GM18858 (cell line): Measurements from ENCODE around the gene CCR1.

ENCODE experiments used
- ATAC-seq: cut with Tn5 transposase; IDR thresholded peaks from one replicate; pipeline ENCODE4 v1.9.1; 2021; ENCODE audit not compliant: unreplicated experiment

The CCR1 gene

DNA sequence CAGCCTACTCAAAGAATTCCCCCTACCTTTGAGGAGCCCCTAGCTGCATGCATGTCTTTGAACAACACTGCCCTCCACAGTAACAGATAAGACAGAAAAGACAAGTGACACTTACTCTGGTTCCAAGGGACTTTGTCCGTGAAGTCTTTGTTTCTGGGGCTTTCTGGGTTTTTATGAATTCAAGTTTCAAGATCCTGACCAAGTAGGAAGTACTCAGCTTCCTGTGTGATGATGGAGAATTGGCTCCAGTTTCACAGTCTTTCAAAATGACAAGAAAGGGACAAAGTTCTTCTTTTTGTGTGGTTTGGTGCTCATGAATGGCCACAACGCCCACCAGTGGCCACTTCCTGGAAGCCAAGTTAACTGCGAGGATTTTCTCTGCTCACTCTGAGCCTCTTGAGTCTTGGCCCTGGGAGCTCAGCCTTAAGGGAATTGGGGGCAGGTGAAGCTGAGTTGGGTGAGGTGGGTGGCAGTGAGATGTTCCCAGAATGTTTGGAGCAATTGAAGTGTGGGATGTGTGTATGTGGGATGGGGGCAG is at the start of gene CCR1:
TSS of gene CCR1 (minus strand) at position 147 of the 538 bp plus-strand sequence. CDS start 4,000 bp downstream, outside the sequence.
- ATAC-seq: peak; percentile 52

DNA sequence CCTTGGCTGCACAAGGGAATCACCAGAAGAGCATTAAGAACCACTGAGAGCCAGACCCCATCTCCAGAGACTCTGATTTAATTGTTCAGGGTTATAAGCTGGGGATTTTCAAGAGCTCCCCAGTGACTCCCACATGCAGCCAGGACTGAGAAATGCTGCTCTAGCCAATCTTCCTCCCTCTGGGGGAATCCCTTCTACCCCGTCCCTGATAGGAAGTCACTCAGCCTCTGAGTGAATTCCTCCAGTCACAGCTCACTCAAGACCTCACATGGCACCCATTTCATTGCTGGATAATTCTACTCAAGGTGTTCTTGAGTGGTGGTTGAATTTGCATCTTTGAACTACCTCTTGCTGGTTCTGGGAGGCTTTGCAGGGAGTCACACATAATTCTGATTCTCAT is 44.9 kb upstream of the CCR1 start:
- ATAC-seq: no peak

DNA sequence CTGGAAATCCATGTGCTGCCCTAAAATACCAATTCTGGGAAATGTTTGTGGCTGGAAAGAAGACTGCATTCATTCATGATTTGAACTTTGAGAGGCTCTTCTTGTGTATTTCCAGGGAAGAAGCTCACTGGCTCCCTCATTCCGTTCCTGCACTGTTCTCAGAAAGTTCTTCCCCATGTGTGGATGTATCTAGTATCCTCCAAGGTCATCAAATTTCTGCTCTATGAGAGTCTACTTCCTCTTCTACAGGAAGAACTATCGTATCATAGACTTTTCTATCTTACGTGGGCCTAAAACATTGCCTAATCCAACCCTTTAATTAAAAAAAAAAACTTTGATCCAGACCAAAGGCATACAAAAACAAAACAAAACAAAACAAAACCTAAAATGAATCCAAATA is 37.0 kb upstream of the CCR1 start:
- ATAC-seq: no peak

DNA sequence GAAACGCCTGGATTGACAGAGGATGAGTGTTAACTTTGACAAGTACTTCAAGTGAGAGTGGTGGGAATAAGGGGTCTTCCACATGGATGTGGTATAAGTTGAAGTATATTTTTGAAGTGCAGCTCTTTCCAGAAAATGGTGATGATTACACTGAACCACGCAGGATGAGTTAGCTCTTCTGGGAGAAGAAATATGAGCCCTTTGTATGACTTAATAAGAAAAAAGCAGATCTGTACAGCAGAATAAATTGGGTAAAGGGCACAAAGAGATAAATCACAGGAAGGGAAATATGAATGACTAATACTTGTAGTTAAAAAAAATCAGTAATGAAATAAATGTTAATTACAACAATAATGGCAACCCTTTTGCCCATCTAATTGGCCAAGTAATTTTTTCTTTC is 35.4 kb upstream of the CCR1 start:
- ATAC-seq: no peak

DNA sequence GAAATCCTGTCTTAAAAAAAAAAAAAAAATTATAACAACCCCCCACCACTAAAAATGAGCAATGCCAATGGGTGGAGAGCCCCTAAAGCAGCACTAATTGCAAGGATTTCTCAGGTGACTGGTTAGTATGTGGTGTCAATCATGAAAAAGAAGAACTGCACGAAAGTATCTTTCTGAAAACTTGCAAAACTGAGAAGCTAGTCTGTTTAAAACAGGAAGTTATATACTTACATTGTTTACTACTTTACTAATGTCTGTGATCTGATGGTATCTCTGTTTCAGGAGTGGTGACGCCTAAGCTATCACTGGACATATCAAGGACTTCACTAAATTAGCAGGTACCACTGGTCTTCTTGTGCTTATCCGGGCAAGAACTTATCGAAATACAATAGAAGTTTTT is 34.0 kb upstream of the CCR1 start, which contains the start of gene CCR3:
TSS of gene CCR3 (plus strand) at position 341 of the 400 bp plus-strand sequence. CDS start 22,699 bp downstream, outside the sequence.
- ATAC-seq: no peak

DNA sequence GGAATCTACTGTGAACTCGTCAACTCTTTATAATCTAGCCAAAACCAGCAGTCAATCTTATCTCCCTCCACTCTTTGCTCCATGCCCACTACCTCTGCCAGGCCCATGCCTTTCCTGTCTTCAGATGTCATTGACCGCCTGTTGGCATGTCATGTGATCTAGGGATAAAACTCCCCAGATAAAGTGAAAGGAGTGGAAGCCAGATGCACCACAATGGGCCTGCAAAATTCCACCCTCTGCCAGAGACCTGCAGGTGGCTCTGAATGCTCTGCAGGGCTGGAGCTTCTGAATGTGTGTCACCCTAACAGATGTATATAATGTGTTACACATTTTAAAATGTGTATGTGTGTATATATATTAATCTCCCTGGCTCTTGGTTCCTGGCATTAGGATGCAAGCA is 31.8 kb upstream of the CCR1 start:
- ATAC-seq: no peak

DNA sequence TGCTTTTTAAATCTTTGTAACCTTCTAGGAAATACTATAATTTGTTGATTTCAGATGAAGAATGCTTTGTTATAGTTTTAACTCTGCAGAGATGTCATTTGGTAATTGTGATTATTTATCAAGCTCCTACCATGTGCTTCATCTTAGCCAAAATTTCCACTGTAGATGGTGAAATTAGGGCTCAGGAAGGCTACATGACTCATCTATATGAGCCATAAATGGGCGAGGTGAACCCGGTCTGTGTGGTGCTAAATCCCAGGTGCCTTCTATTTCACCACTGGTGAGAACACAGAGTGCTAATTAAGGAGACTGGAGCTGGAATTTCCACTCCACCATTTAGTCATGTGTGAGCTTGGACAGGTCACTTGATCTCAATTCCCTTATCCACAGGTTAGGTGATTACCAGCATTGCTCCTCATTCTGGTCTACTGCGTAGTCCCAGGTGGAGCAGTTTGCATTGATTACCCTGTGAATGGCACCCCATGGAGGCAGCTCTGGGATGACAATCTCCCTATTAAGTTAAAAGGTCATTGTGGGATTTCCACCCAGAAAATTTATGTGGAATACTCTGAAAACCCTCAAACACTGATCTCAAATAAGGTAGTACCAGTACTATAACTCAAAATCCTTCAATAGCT is 31.3 kb upstream of the CCR1 start:
- no peak for ATAC-seq

DNA sequence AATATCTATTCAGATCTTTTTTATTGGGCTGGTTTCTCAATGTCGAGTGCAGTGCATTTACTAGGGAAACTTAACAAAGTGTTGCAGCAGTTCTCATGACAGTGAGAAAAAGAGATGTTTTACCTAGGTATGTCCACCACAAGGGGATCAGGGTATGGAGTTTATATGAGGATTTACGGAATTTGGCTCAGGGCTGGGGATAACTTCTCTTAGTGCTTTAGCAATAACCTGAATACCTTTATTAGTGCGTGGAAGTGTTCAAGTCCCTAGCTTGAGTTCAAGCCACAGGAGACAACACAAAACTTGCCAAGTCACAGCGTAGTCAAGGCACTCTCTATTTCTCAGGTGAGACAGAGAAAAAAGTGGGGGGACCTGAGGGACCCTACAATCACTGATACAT is 30.3 kb upstream of the CCR1 start:
- no peak for ATAC-seq

DNA sequence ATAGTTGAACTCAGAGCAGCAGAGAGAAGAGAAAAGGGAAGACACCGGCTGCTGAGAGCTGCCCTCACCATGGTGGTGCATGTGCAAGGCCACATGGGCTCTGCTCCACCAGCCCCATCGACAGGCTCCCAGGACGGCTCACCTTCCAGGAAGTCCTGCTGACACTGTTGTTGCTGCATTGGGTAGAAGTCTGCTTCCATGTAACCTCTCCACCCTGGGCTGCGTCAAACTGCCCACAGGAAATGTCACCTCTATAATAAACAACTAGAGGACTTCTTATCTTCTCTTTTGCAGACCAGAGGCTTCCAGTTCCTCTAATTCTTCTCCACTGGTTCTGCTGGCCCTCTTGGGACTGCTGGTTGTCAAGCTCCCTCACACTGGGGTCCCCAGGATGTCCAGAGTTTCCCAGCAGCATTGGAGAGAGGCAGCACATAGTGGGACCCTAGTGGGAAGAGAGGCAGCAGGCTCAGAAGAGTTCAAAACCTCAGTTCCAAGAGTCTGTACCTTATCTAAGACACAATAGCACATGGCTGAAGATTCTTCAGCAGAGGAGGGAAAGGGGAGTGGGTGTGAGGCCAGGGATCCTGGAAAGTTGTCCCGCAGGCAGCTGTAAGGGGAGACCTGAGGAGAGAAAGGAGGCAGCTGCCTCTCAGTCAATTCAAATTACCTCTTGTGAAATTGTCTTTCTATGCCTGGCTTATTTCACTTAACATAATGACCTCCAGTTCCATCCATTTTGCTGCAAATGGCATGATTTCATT is 28.4 kb upstream of the CCR1 start:
- ATAC-seq: no peak

DNA sequence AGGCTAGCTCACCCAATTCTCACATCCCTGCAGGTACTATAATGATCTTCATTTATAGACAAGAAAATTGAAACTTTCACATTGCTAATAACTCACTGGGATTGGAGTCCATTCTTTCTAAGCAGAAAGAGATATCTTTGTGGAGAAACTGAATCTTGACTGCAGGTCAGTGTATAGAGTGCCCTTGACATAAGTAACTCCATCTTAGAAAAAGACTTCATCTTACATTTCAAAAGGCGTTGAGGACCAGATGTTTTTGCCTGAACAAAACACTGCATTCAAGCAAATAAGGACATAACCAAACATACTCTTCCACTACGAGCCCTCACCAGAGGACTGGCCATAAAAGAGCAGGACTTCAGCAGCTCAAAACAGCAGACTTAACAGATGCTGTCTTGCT is 27.3 kb upstream of the CCR1 start:
- ATAC-seq: no peak

DNA sequence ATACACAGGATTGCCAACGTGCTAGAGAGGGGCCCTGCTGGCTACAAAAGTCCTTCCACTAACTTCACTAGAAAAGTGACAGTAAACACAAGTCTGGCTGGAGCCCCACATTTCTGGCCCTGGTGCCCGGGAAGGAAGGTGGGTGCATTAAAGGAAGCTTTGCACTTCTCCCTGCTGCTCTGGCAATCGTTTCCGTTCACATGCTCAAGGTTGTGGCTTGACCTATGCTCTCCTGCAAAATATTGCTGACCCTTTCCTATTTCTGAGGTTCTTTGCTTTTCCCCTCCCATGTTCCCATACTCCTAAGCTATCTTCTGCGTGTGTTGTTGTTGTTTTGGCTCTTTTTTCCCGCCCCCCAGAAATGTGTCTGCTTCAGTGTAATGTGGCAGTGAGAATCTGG is 25.1 kb upstream of the CCR1 start:
- no peak for ATAC-seq

DNA sequence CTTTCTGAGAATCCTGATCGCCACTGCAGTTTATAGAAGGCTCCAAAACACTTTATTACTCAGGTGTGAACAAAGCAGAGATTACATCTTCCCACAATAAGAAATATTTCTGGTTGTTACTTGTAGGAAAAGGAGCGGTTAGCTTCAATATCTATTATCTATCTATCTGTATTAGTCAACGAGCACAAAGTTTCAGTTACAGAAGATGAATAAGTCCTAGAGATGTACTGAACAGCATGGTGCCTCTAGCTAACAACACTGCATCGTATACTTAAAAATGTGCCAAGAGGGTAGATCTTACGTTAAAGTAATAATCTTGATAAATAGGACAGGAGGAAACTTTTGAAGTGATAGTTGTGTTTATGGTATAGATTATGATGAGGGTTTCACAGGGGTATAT is 23.2 kb upstream of the CCR1 start:
- no peak for ATAC-seq

DNA sequence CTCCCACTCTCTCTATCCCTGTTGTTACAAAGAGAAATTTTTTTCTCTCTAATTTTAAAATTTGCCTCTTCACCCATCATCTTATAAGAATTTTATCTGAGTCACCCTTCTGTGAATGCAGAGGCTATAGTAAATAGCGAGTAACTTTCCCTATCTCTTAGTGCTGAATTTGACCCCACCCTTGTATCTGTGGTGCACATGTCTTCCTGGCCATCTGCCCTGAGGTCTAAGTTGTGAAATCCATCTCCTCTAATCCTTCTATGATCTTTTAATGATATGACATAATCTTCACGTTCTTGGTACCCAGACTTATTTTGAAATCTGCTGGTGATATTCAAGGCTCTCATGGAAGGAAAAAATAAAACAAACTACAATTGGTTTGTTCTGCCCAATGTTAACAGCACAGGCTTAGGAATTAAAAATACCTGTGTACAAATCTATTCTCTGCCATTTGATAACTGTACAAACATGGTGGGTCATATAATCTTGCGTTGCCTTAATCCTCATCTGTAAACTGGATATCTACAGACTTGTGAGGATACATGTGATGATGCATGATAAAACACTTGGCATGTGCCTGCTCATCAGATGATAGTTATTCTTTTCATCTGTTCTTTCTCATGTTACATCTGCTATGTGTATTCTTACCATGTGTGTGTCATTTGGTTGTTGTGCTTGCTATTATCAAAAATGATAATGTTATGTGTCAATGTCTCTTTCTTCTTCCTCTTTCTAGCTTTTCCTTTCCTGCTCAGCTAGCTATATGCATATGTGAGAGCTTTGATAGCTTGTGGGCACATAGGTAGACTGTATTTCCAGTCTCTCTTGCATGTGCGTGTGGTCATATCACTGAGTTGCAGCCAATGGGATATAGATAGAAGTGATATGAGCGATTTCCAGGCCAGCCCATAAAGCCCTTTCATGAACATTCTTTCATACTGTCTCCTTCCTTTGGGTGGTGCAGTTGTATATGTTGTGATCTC is 20.4 kb upstream of the CCR1 start:
- ATAC-seq: no peak

DNA sequence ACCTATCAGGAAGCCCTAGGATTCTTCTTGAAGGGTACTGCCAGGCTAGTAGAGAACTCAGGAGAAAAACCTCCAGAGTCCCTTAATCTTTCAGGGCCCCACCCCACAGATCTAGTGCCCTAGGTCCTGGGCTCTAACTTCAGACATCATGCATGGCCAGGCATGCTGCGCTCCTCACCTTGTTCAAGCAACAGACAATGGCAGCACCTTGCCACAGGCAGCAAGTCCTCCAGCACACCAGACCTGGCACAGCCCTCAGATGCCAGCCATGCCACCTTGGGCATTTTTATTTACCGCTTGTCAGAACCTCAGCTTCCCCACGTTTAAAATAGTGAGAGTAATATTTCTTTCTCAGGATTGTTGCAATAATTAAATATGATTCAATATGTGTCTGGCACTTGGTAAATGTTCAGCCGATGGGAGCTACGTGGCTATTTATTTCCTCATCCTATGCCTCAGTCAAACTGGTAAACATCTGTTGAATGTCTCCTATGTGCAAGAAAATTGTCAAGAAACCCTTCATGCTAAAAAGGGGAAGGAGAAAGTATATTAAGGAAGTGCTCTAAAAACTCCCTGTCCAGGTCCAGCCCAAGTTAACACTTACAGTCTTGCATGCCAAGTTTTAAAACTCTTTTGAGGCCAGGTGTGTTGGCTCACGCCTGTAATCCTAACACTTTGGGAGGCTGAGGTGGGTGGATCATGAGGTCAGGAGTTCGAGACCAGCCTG is 14.5 kb upstream of the CCR1 start:
- ATAC-seq: no peak

DNA sequence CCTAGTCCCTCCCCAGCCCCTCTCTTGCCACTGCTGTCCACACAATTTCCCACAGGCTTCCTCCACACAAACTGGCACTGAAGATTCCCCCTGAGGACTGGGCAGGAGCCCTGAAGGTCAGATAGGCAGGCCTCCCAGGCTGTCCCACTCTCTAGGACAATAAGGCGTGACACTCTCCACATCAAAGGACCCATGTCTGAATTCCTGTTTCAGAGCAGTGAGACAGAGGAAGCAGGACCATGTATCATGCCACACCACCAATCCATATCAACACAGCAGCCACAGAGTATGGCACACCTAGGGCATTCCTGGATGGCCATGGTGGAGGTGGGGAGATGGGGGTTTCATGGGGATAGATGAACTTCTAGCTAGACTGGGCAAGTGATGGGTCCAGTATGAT is 13.8 kb upstream of the CCR1 start:
- no peak for ATAC-seq

DNA sequence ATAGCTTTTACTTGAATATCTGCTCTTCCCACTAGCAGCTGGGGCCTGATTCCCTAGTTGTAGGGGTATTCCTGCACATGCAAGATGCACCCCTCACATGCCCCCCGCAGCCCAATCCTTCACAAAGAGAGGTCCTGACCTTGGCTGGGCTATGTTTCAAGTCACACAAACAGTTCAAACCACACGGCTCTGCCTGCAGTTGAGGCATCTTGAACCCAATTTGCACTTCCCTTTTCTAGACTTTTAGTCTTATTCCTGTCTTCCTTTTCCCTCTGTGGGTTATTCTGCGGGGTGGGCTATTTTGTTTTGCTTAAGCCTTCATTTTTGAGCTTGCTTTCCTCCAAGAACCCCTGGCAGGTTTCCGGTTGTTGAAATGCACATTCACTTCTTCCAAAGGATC is 13.3 kb upstream of the CCR1 start:
- no peak for ATAC-seq

DNA sequence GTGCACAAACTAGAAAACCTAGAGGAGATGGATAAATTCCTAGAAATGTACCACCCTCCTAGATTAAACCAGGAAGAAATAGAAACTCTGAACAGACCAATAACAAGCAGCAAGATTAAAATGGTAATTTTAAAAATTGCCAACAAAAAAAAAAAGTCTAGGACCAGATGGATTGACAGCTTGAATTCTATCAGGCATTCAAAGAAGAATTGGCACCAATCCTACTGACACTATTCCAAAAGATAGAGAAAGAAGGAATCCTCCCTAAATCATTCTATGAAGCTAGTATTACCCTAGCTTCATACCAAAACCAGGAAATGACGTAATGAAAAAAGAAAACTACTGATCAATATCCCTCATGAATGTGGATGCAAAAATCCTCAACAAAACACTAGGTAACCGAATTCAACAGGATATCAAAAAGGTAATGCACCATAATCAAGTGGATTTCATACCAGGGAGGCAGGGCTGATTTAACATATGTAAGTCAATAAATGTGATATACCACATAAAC is 10.1 kb upstream of the CCR1 start:
- no peak for ATAC-seq

DNA sequence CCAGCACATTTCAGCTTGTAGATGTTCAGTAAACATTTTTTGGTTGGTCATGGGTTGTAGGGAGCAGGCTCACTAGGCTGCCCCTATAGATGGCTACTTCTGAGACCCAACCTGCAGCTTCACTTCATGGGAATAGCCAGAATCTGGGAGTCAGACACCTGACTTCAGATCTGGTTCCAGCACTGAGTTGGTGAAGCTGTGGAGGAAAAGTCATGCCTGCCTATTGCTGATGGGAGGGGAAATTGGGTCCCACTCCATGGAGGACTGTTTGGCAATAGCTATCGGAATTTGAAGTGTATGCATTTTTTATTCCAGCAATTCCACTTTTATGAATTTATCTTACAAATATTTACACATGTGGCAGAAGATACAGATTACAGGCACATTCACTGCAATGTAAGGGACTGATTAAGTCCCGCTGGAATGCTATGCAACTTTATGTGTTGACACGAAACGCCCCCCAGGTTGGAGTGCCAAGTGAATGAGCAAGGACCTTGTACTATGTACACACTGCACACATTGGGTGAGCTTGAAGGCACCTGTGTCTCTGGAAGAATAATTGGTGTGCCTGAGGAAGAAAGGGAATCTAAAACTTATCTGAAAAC is 7.8 kb upstream of the CCR1 start:
- ATAC-seq: no peak

DNA sequence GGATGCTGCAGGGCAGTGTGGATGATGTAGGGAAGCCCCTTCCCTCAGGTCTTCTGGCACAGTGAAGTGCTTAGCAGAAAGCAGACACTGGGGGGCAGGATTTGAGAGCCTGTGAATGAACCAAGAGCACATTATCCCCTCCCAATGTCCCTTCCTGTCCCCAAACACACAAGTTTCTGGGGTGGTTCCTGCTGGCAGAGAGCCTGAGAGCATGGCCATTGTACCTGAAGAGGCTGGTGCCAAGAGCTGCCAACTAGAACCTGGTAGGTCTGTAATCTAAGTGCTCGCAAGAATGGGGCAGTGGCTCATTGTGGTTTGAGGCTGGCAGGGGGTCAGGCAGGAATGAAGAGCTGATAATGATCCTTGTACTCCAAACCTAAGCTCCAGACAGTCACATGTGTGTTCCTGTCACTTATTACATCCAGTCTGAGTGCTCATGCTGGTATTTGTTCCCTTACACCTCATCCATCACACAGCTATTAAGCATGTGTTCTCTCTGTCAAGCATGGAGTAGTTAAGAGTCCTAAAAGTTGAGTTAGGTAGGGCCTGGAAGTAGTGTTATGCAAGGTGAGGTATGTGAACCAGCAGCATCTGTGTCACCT is 6.7 kb upstream of the CCR1 start:
- no peak for ATAC-seq

DNA sequence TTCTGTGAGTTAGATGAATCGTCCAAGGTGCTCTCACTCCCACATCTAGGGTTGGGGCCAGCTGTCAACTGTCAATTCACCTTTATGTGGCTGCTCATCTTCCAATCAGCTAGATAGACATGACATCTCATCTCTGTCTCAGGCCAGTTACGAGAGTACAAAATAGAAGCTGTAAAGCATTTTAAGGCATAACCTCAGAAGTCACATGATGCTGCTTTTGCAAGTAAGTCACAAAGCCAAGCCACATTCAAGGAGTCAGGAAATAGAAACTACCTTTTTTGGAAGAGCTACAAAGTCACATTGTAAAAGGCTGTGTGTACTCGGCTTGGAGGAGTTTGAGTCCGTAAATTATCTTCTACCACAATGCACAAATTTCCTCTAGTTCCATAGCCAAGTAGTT is 5.1 kb upstream of the CCR1 start:
- ATAC-seq: no peak
